GM10266 (cell line): ENCODE results near the gene ULBP2.

Experiments used
- DNase-seq: peaks from one replicate; pipeline ENCODE4 v3.0.0; 2012; ENCODE audit errors: extremely low spot score
- CTCF ChIP-seq: IDR thresholded peaks from 2 replicates; pipeline ENCODE4 v1.5.1; 2012; ENCODE audit warnings: mild to moderate bottlenecking, low read depth; ENCODE audit not compliant: control insufficient read depth, insufficient read depth; ENCODE audit errors: missing control alignments

Gene ULBP2

DNA sequence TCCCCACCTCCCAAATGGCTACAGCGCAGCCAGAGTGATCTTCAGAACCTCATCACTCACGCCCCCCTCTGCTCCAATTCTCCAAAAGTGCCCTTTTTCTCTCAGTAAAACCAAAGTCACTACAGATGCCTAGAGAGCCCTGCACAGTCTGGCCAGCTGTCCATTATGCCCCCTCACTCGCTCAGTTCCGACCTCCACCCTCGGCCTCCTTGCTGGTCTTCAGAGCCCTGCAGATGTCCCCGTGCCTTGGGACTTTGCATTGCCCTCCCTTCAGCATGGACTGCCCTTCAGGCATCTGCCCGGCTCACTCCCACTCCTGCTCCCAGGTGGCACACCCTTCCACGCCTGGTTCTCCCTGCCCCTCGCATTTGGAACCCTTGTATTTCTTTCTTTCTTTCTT lies 42.8 kb upstream of the ULBP2 start:
- TF ChIP-seq CTCF, result no peak

GRCh38 chr6:149899486-149899885 lies 42.3 kb upstream of the ULBP2 start:
- no peak for DNase-seq
- no peak for TF ChIP-seq CTCF

More for the DNA sequence above, 42.8 kb upstream of the ULBP2 start:
- no peak for DNase-seq

DNA sequence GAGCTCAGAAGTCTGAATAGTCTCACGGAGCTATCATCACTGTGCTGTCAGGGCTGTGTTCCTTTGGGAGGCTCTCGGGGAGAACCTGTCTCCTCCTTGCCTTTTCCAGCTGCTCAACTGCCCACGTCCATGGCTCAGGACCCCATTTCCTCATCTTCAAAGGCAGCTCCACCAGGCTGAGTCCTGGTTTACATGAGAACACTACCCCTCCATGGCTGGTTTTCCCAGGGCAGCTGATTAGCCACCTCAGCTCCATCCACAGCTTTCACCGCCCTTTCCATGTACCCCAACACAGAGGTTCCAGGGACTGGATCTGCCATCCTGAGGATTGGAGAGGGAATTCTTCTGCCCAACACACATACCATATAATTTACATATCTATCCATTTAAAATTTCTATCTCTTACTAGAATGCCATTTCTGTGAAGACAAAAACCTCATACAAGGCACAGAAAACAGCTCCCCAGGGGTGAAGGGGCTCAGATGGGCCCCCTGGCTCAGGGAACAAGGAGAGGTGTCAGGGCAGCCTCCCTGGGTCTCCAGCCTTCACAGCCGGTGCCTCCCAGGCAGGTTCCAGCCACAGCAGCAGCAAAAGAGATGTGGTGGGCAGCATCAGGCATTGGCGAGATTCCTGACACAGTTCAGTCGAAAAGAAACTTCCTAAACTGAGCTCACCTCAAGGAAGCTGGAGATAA lies 41.7 kb upstream of the ULBP2 start:
- DNase-seq, result no peak
- TF ChIP-seq CTCF, result no peak

DNA sequence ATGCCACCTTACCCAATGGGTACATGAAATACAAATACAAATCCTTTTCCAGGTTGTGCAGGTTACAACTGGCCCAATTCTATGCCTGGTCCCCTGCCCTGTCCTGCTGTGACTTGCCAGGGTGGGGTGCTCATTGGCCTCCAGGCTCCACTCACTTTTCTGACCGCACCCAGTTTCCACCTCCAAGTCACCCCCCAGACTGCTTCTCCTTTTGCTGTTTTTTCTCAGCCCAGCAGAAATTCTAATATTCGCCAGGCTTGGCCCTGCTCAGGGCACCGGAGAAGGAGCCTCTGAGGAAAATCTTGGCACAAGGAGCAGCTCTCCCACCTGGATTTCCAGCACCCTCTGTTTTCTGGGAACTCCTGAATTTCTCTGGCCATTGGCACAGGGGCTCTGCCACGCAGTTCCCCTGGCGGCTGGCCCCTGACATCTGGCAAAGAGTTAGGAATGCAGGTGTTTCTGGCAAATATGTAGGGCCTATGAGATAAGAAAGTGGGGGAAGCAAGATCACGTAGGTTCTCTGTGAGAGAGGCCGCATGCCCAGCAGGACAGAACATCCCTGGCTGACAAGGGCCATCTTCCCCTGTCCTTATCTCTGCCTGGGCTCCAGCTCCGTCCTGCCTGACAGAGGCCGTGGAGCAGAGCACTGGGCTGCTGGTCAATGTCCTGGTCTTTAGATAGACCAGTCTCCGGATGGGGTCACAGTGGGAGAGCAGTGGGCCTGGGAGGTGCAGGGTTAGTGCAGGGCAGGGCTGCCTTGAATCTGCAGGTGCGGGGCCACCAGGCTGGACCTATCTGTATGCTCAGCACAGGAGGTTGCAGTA lies 41.0 kb upstream of the ULBP2 start:
- TF ChIP-seq CTCF, result no peak
- DNase-seq, result no peak

- TF ChIP-seq CTCF, result no peak
- DNase-seq, result no peak
These were observed 40.2 kb upstream of the ULBP2 start for GRCh38 chr6:149901444-149902140.

- DNase-seq, result no peak
- TF ChIP-seq CTCF, result no peak
These were observed 37.7 kb upstream of the ULBP2 start for GRCh38 chr6:149903938-149904611.
